Measurements from ENCODE around the gene KRT71.

DNA sequence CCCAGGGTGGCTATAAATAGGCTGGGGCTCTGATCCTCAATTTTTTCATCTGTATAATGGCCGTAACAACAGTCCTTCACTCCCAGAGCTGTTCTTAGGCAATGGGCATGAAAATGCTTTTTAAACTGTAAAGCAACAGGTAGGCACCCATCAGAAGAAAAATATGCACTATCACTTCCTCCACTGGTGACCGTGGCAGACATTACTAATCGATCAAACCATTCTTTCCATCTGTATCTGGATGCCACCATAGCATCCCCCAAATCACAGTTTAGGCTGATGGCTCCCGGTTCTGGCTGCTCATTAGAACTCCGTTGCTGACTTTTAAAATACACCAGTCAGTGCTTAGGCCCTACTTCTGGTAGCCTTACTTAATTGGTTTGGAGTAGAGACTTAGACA is 11.2 kb downstream of the KRT71 start:
- TF ChIP-seq, protein P1, sequence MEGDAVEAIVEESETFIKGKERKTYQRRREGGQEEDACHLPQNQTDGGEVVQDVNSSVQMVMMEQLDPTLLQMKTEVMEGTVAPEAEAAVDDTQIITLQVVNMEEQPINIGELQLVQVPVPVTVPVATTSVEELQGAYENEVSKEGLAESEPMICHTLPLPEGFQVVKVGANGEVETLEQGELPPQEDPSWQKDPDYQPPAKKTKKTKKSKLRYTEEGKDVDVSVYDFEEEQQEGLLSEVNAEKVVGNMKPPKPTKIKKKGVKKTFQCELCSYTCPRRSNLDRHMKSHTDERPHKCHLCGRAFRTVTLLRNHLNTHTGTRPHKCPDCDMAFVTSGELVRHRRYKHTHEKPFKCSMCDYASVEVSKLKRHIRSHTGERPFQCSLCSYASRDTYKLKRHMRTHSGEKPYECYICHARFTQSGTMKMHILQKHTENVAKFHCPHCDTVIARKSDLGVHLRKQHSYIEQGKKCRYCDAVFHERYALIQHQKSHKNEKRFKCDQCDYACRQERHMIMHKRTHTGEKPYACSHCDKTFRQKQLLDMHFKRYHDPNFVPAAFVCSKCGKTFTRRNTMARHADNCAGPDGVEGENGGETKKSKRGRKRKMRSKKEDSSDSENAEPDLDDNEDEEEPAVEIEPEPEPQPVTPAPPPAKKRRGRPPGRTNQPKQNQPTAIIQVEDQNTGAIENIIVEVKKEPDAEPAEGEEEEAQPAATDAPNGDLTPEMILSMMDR (IDR thresholded peaks at IDR 0.05 in 4 of 5, conservative IDR thresholded peaks at IDR 0.05 in 1 of 5), result no peak
- TF ChIP-seq POLR2A (IDR thresholded peaks at IDR 0.05), result no peak
